Esophagus squamous epithelium (tissue), 5 donors: Measurements from ENCODE around the gene CCDC160. TPM values are rescaled to one million over a fixed set of nuclear protein-coding genes. Genes with fewer than 3 reads are reported as not detected.

Experiments used
- DNase-seq: peaks from one replicate; lab custom pipeline; 2025; lab: John Stamatoyannopoulos, UW
- H3K27ac ChIP-seq, 4 donors: fragments of 200-600 bp; sonication (generic); one replicate each; pipeline ENCODE4 v1.5.1; 2016 to 2019; ENCODE audit warnings: mild to moderate bottlenecking in 1 of 4
- H3K27me3 ChIP-seq, 4 donors: fragments of 200-600 bp; sonication (generic); 1 replicate in 3 of 4; 2 replicates in 1 of 4; pipeline versions ENCODE4 v1.5.1 to v1.6.0; 2017 to 2021; ENCODE audit warnings: antibody characterized with exemption in 1 of 4
- H3K36me3 ChIP-seq, 3 donors: fragments of 200-600 bp; sonication (generic); one replicate each; pipeline ENCODE4 v1.5.1; 2016 to 2019
- H3K4me1 ChIP-seq, 3 donors: fragments of 200-600 bp; sonication (generic); one replicate each; pipeline ENCODE4 v1.5.1; 2017 to 2019
- H3K4me3 ChIP-seq, 4 donors: fragments of 200-600 bp; sonication (generic); 1 replicate in 3 of 4; 2 replicates in 1 of 4; pipeline ENCODE4 v1.5.1; 2016 to 2019; ENCODE audit warnings: mild to moderate bottlenecking in 2 of 4, moderate library complexity in 1 of 4
- H3K9me3 ChIP-seq, 3 donors: fragments of 200-600 bp; sonication (generic); one replicate each; pipeline ENCODE4 v1.5.1; 2016 to 2019
- POLR2A ChIP-seq, 4 donors: fragments of 450-650 bp; IDR thresholded peaks; one replicate each; pipeline ENCODE4 v1.6.1; 2017; ENCODE audit warnings: antibody characterized with exemption in 4 of 4, mild to moderate bottlenecking in 4 of 4, moderate library complexity in 3 of 4
- WGBS, 2 donors: methylation state at CpG; one replicate each; pipeline ENCODE4 v1.1.5; 2018; 5-methylcytosine and 5-hydroxymethylcytosine counted together
- intact Hi-C: fragments of 100-400 bp; cut with DNase I; formaldehyde crosslinking; loops from one replicate; pipeline ENCODE4 v1.15.0; 2022
- total RNA-seq, 4 donors: library from RNA; depleted of rRNA; stranded (reverse); fragments of >200 nt; gene quantifications; one replicate each; pipeline ENCODE4 v1.1.0, GENCODE V29; 2016
- TF ChIP-seq, protein P1 (sequence below), 6 experiments: fragments of 450-650 bp in 4 of 6; fragments of 200-600 bp in 2 of 6; sonication (generic) in 2 of 6; IDR thresholded peaks; one replicate each; pipeline ENCODE4 v1.5.1; 2016 to 2019; ENCODE audit warnings: antibody characterized with exemption in 6 of 6, mild to moderate bottlenecking in 4 of 6, moderate library complexity in 4 of 6
- donor health status: DM: yes; HTN: yes; CAD: no.

The CCDC160 gene
- total RNA-seq, 4 donors from 2014 or later: 0.19 to 1.3 (median 0.99) TPM; not detected in 1

DNA sequence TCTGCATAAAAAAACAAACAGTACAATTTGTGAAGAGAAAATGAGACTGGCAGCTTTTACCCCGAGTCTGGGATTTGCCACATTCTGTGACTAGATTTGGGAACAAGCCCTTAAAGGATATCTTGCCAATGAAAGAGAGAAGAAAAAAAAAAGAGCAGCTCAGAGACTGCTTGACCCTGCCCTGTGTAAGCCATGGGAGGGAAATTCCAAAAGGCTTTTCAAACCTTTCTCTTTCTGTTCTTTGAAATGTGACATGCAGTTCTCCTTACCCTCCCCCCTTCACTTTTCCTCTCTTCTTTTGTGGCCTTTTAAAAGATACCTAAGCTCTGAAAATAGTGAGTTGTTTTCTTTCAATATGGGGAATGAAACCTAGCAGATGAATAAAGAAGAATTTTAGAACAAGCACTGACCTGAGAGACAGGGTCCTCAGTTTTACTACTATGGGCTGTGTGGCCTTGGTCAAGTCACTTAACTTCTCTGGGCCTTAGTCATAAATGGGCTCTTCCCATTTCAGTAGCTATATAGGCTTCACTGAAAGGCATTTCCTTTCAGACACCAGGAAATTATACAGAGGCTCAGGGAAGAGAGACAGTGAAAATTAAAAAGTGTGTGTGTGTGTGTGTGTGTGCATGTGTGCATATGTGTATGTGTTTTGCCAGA lies 5.1 kb downstream of the CCDC160 start:
- H3K36me3 ChIP-seq: no peaks in the 10 kb centered on the region
- intact Hi-C loops: no loop called here
- WGBS, 2 donors: 11 to 20% methylated on average over 1 of the region's 1 CpG
- no peak for TF ChIP-seq POLR2A (IDR thresholded peaks at IDR 0.05)
- TF ChIP-seq, protein P1, sequence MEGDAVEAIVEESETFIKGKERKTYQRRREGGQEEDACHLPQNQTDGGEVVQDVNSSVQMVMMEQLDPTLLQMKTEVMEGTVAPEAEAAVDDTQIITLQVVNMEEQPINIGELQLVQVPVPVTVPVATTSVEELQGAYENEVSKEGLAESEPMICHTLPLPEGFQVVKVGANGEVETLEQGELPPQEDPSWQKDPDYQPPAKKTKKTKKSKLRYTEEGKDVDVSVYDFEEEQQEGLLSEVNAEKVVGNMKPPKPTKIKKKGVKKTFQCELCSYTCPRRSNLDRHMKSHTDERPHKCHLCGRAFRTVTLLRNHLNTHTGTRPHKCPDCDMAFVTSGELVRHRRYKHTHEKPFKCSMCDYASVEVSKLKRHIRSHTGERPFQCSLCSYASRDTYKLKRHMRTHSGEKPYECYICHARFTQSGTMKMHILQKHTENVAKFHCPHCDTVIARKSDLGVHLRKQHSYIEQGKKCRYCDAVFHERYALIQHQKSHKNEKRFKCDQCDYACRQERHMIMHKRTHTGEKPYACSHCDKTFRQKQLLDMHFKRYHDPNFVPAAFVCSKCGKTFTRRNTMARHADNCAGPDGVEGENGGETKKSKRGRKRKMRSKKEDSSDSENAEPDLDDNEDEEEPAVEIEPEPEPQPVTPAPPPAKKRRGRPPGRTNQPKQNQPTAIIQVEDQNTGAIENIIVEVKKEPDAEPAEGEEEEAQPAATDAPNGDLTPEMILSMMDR (IDR thresholded peaks at IDR 0.05): no peak
- peaks cover 0 to 2% (median 0%) of the 10 kb centered on the region in 4 donors for H3K27me3 ChIP-seq
- H3K4me1 ChIP-seq: peaks cover 0 to 15% (median 0%) of the 10 kb centered on the region in 3 donors
- DNase-seq: no peak
- H3K4me3 ChIP-seq: no peak overlapping the region
- no peak overlapping the region for H3K27ac ChIP-seq
- H3K9me3 ChIP-seq: no peaks in the 10 kb centered on the region

DNA sequence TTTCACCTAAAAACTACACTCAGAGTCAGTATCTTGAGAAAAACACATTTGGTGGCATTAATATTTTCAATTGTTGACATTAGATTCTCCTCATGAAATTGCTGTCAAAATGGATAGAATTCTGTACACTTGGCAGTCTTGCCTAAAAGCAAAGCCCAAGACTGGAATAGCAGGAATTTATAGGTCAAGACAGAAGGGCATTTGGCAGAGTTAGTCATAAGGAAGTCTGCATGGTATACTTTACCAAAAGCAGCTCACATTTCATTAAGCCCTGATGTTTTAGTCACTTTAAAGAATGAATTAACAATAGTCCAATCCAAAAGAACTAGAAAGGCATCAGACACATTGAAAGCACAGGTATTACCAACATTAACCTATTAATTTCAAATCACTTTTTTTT lies 7.1 kb downstream of the CCDC160 start:
- Histone ChIP-seq H3K9me3 (no peaks in the 10 kb centered on the region), H3K4me1 (peaks cover 0 to 7% (median 0%) of the 10 kb centered on the region in 3 donors), H3K36me3 (no peaks in the 10 kb centered on the region), H3K4me3 (no peak overlapping the region), H3K27me3 (no peaks in the 10 kb centered on the region), H3K27ac (no peak overlapping the region)
- intact Hi-C loops: no loop called here
- TF ChIP-seq POLR2A (IDR thresholded peaks at IDR 0.05): no peak
- TF ChIP-seq, protein P1 (IDR thresholded peaks at IDR 0.05): no peak
- no peak for DNase-seq

- intact Hi-C loops: no loop called here
- no peak for DNase-seq
- no peaks in the 10 kb centered on the region for H3K9me3 ChIP-seq
- peaks cover 0 to 7% (median 0%) of the 10 kb centered on the region in 3 donors for H3K4me1 ChIP-seq
- no peaks in the 10 kb centered on the region for H3K36me3 ChIP-seq
- TF ChIP-seq, protein P1 (IDR thresholded peaks at IDR 0.05): no peak
- TF ChIP-seq POLR2A (IDR thresholded peaks at IDR 0.05): no peak
- no peak overlapping the region for H3K27ac ChIP-seq
- no peak overlapping the region for H3K4me3 ChIP-seq
- no peaks in the 10 kb centered on the region for H3K27me3 ChIP-seq
- WGBS, 2 donors: 33 to 57% methylated on average over 7 of the region's 7 CpGs
Observed at GRCh38 chrX:134246282-134246681, 9.3 kb downstream of the CCDC160 start.

GRCh38 chrX:134247492-134247891 lies 10.5 kb downstream of the CCDC160 start:
- H3K4me3 ChIP-seq: no peak overlapping the region
- WGBS, 2 donors: 46 to 55% methylated on average over 2 to 3 of the region's 3 CpGs
- no peak for DNase-seq
- H3K4me1 ChIP-seq: peaks cover 0 to 7% (median 0%) of the 10 kb centered on the region in 3 donors
- no peak overlapping the region for H3K27ac ChIP-seq
- H3K27me3 ChIP-seq: no peaks in the 10 kb centered on the region
- H3K36me3 ChIP-seq: no peaks in the 10 kb centered on the region
- TF ChIP-seq, protein P1 (IDR thresholded peaks at IDR 0.05): no peak
- no peak for TF ChIP-seq POLR2A (IDR thresholded peaks at IDR 0.05)
- intact Hi-C loops: no loop called here
- H3K9me3 ChIP-seq: no peaks in the 10 kb centered on the region

- intact Hi-C loops: no loop called here
- no peak overlapping the region for H3K4me3 ChIP-seq
- no peaks in the 10 kb centered on the region for H3K27me3 ChIP-seq
- no peak for DNase-seq
- no peak overlapping the region for H3K27ac ChIP-seq
- no peaks in the 10 kb centered on the region for H3K36me3 ChIP-seq
- H3K9me3 ChIP-seq: no peaks in the 10 kb centered on the region
- H3K4me1 ChIP-seq: peaks cover 0 to 7% (median 0%) of the 10 kb centered on the region in 3 donors
- no peak for TF ChIP-seq POLR2A (IDR thresholded peaks at IDR 0.05)
- TF ChIP-seq, protein P1 (IDR thresholded peaks at IDR 0.05): no peak
Observed at GRCh38 chrX:134249241-134249640, 12.3 kb downstream of the CCDC160 start.
